ENCODE measurements around the gene FHAD1. TPM values are rescaled to one million over a fixed set of nuclear protein-coding genes. Genes with fewer than 3 reads are reported as not detected.
"Not testable (repeated sequence)": the region's sequence is repeated elsewhere in the genome, so short reads cannot be mapped to it uniquely, and the experiment has no call there.

The FHAD1 gene
- polyA plus RNA-seq, 5 donors, result 1.5 to 4.5 (median 3.8) TPM

DNA sequence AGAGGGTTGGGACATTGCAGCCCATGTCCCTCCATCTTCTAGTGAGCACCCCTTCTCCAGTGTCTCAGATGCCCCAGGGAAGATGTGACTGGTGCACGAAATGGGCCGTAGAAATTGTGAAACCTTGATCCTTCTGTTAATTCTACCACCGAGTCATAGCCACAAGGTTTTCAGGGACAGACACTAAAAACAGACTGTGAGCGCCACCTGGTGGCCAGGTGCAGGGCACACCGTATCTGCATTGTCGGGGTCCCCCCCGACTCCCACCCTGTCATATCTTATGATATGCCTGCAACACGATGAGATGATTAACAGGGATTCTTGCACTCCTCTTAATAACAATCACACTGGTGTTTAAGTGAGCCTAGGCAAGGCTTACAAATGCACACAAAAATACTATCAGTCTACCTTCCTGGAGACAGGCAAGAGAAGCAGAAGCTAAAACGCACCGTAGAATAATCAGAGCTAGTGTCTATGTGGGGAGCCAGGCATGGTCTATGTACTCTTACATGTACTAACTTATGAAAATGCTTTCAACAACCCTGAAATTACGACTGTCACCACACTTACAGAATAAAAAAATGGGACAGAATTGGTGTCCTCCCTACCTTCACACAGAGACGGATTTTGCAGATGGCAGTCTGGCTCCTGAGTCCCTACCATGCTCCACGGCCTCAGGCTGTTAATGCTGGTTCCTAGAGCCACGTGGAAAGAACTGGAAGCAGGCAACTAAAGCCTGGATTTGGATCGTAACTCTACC lies 57.9 kb downstream of the FHAD1 start:
- no peak for DNase-seq

DNA sequence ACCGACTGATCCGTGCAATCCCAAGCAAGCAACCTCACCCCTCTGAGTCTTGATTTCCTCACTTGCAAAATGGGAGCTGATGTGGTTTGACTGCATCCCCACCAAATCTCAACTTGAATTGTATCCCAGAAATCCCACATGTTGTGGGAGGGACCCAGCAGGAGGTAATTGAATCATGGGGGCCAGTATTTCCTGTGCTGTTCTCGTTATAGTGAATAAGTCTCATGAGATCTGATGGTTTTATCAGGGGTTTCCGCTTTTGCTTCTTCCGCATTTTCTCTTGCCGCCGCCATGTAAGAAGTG lies 58.4 kb downstream of the FHAD1 start:
- DNase-seq, result no peak

DNA sequence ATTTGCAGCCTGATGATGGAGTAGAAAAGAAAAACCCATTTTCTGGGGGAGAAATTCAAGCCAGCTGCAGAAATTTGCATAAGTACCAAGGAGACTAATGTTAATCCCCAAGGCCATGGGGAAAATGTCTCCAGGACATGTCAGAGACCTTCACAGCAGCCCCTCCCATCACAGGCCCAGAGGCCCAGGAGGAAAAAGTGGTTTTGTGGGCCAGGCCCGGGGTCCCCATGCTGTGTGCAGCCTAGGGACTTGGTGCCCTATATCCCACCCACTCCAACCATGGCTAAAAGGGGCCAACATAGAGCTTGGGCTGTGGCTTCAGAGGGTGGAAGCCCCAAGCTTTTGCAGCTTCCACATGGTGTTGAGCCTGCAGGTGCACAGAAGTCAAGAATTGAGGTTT lies 59.3 kb downstream of the FHAD1 start:
- DNase-seq, result not testable (repeated sequence)

DNA sequence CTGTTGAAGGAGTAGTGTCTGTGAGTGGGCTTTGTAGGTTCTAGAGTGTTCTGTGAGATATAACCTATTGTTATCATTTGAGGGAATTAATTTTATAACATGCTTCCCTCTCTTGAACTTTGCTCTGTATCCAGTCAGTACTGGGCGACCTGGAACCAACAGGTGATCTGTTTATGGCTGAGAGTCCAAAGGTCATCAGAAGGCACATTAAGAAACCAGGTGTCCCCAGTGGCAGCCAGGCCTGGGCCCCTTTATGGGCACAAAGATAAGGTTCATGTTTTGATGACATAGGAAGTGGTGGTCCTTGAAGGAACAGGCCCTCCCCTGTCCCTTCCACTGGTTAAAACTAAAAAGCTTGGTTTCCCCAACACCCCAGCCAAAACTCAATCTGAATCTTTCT lies 61.1 kb downstream of the FHAD1 start:
- no peak for DNase-seq

DNA sequence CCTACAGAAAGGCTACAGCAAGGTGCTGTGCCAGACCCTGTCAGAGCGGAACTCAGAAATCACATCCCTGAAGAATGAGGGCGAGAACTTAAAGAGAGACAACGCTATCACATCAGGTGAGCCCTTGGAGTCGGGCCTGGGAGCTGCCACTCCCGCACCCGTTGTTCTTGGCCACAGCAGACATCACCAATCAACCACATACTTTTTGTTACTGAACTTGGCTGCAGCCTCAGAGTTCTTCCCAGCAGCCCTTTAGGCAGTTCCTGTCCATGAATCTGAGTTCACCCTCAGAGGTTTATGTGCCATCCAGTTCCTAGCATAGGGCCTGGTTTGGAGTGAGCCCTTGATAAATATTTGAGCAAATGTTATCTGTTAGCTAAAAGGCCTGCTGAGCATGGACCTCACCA lies 61.6 kb downstream of the FHAD1 start:
- no peak for DNase-seq

DNA sequence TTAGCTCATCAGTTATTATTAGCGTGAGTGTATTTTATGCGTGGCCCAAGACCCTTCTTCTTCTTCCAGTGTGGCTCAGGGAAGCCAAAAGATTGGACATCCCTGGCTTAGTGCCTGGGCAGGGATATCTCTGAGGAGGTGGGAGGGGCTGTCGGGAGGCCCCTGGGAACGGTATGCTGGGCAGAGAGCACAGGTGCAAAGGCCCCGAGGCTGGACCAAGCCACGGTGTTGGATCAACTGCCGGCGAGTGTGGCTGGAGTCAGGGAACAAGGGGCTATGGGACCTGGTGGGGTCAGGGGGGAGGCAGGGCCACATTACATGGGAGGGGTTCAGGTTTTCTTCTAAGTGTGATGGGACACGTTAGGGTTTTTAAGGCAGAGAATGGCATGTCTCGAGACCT lies 62.7 kb downstream of the FHAD1 start:
- DNase-seq, result no peak

DNA sequence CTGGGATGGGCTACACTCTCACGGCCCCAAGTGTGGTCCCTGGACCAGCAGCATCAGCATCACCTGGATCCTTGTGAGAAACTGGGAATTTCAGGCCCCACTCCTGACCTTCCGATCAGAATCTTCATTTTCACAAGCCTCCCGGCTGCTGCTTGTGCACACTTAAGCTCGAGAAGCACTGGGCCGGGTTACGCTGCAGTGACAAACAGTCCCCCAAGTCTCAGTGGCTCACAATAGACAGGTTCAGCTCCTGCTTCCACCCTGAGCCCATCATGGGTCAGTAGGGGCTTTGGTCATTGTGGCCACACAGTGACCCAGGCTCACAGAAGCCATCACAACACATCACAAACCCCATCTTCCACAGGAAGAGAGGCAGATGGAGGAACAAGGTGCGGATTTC lies 63.5 kb downstream of the FHAD1 start:
- no peak for DNase-seq

DNA sequence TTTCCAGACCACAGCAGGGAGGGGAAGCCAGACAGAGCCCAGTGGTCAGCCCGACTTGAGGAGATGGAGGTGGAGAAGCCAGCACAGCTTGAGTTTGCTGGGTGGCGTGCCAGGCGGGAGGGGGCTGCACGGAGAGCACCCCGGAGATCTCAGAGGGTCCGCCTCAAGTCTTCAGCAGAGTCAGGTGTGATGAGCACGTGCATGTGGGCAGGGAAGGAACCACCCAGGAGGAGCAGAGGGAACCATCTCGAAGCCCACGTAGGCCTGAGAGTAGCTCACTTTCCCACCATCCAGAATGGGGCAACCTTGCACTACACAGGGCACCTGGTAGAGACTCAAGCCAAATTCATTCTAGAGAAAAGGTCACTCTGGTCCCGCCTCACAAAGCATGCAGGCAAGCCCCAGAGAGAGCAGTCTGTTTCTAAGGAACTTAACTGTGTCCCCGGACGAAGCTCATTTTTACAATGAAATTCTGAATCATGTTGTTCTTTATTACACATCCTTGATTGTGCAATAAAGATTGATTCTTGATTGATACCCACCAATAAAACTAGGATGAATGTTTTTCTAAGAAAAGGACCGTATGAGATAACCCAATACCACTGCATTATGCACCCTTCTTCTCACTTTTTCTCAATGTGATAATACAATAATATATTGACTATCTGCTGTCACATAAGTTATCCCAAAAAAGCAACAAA lies 64.2 kb downstream of the FHAD1 start:
- no peak for DNase-seq

DNA sequence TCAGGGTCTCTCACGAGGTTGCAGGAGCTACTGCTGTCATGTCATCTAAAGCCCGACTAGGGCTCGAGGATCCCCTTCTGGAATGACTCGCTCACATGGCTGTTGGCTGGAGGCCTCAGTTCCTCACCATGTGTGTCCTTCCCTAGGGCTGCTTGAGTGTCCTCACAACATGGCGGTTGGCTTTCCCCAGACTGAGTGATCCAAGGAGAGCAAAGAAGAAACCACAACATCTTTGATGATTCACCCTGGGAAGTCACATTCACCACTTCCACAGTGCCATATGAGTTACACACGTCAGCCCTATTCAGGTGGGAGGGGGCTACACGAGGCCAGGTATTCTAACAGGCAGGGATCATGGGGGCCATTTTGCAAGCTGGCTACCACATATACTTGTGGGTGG lies 64.9 kb downstream of the FHAD1 start:
- DNase-seq, result no peak

DNA sequence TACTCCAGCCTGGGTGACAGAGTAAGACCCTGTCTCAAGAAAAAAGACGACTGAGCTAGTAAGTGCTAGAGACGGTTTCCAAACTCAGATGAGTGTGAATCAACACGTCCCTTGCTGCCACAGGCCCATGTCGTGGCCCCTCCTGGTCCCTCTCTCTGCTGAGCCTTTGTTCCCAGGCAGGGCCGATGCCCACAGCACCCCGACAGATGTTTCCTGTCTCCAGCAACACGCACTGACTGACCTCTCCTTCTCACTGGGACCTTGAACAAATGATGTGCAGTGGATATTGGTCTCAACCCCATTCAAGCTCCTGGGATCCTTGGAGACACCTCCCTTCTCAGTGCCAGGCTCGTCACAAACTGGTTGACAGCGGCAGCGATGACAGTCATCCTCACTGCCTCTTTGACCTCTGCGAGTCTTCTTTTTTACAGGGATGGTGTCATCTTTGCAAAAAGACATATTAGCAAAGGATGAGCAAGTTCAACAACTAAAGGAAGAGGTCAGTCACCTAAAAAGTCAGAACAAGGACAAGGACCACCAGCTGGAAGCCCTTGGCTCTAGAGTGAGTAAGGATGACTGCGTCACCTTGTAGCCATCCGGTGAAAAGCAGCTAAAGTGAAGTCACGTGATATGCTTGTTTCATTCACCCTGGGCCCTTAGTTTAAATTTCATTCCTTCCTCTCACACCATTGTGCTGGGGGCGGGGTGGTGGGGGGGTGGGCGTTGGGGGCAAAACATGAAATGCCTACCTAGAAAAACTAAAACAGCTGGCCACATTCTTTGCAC lies 65.8 kb downstream of the FHAD1 start:
- DNase-seq, result no peak

DNA sequence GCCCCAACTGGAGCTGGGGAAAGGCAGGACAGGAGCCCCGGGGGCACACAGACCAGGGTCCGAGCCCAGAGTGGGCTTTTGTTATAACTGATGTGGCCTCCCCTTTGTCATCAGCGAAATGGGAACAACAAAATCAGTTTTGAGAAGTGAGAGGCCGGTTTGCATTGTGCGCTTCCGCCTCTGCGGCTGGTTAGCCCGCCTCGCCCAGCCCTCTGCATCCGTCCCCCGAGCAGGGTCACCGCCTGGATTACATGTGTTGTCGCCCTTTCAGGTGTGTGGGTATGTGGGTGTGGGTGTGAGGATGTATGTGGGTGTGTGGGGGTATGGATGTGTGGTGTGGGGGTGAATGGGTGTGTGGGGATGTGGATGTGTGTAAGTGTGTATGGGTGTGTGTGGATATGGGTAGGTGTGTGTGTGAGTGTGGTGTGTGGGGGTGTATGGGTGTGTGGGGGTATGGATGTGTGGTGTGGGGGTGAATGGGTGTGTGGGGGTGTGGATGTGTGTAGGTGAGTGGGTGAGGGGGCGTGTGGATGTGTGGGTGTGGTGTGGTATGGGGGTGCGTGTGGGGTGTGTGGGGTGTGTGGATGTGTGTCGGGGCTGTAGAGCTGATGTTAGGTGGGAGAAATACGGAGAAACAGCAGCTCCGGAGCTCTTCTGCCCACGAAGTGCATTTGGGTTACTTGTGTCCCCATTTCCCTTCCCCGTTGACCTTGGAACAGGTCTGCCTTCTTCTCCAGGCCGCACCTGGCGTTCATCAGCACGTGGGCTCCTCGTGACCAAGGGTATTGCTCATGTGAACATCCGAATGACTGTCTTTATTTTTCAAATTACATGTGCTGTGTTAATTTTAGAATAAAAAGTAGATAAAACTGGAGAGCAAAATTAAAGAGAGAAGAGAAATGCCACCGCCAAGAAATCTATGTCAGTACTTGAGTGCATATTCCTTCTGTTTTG lies 67.6 kb downstream of the FHAD1 start:
- no peak for DNase-seq

DNA sequence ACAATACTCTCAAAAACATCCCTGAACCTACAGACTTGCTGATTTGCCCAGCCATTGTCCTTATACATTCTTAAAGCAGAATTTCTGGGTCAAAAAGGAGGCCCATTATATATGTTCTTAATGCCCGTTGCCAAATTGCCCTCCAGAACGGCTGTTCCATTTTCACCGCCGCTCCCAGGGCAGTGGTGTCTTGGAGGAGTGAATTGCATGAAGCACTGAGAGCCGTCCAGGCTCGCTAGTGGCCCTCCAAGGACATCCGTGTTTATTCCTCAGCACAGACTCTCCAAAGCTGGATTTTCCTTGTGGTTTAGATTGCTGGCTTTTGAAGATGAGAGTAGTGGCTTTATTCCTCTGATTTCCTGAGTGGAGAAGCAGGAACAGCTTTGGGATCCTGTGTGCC lies 68.8 kb downstream of the FHAD1 start:
- no peak for DNase-seq

DNA sequence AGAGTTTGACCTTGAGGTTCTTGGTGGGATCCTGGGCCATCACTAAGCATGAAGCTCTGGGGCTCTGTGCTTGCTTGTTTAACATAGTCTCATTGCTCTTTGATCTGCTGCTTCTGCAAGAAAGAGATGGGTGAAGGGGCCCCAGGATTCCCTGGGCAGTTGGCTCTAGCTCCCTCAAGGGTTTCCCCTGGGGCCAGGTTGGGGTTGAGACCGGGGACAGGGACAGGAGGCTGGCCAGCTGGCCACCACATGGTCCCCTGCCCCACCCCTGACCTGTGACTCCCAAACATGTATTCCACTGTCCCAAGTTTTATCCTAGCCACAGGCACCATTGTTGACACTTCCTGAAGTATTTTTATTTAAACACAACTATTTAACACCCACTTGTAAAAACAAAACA lies 69.5 kb downstream of the FHAD1 start:
- DNase-seq, result no peak

DNA sequence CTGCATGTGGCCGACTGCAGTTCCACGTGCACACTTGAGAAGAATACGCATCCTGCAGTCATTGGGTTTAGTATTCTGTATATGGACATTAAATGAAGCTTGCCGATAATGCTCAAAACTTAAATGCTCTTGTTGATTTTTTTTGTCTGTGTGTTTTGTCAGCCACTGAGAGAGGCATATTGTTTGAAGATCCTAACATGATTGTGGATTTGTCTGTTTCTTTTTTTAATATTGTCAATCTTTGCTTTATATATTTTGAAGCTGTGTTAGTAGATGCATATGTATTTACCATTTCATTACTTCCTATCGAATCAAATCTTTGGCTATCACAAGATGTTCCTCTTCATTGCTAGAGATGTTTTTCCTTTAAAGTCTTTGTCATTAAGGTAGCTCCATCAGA lies 73.2 kb downstream of the FHAD1 start:
- no peak for DNase-seq

DNA sequence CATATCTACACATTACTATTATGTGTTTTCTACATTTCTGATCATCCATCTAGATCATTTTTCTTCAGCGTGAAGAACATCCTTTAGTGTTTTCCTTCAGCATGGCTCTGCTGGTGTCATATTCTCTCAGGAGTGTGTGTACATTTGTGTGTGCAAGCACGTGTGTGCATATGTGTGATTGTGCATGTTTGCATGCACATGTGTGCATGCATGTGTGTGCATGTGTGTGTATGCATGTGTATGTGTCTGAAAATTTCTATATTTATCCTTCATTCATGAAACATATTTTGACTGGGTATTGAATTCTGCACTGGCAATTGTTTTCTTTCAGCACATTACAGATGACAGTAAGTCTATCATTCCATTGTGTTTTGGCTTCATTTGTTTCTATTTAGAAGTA lies 74.6 kb downstream of the FHAD1 start:
- no peak for DNase-seq

DNA sequence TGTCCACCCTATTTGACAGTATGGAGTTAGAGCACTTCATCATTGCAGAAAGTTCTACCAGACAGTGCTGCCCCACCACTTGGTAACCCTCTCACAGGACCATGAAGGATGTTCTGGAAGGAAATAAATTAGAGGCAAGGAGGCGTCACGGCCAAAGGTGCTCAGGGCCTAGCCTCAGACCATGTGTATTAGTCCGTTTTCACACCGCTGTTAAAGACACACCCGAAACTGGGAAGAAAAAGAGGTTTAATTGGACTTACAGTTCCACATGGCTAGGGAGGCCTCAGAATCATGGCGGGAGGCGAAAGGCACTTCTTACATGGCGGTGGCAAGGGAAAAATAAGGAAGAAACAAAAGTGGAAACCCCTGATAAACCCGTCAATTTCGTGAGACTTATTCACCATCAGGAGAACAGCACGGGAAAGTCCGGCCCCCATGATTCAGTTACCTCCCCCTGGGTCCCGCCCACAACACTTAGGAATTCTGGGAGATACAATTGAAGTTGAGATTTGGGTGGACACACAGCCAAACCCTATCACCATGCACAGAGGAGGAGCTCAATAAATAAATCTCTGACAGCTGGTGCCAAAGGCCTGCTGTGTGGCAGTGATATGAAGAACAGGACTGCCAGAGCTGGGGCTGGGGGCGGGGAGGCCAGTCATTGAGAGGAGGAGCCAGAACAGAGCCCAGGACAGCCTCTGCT lies 75.8 kb downstream of the FHAD1 start:
- no peak for DNase-seq

DNA sequence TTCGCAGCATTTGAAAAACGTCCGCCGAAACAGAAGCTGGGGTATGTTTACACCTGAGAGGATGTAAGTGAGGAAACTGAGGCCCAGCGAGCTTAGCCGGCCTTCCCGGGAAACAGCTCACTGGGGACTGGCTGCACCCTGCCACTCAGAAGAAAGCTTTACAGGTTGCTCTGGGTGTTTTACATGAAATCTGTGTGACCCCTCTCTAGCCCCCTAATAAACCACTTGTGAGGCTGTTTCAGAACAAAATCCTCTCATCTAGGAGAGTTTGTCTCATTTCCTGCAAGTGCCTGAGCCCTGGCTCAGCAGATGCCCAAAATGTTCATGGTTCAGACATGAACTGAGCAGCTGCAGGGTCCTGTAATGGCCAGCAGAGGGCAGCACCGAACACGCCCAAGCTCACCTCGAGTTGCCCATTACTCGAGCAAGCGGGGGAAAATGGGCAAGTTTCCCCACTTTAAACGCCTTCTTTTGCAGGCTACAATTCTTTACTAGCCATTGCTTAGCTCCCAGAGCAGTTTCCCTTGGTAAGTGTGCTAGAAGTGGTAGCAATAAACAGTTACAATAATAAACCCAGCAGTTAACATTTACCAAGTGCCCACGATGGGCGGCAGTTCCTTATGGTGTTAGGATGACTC lies 76.4 kb downstream of the FHAD1 start:
- DNase-seq, result peak; percentile 59 to 79

DNA sequence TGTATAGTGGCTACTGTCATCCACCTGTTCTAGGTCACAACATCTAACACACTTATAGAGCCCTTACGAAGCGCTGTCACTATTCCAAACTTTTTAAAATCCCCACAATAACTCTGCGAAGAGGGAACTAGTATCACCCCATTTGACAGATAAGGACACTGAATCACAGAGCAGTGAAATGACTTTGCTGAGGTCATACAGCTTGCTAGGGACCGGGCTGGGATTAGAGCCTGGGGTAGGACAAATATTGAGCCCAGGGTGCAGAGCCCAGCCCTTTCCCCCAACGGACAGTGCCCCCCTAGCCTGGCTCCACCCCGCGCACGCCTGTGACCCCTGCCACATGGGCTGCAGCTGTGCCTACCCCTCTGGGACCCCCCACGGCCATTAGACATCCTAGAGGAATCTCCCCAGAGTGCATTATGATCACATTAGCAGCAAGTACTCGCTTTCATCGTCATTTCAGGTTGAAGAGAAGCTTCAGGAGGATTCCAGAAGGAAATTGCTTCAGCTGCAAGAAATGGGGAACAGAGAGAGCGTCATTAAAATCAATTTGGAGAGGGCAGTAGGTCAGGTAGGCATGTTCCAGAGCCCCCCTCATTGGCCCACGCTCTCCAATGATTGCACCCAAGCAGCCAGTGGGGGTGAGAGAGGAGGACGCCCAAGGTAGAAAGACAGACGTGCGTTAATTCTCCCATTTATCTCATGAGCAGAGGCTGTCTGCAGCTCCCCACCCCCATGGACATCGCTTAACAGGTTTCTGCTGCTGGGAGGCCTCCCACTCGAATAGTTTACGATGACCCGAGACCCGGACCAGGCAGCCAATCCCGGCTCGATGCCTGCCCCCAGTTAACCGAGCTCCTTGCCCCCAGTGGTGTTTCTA lies 77.2 kb downstream of the FHAD1 start:
- DNase-seq, result no peak

DNA sequence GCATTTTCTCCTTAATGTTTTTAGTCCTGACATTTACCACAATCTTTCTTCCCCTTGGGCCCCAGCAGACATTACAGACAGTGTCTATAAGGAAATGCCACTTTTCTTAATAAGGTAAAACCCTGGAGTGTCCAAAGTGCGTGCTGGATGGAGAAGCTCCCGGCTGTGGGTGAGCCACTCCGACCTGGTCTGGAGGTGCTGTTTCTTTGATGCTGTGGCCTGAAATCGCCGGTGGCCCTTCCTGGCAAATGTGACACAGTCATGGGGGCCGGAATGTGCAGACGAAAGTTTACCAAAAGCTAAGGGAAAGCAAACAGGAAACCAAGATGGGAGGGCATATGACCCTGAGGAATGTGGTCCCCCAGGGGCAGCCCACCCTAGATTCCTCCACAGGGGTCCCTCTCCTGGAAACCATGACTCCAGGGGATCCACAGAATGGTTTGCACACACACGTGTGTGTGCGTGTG lies 77.9 kb downstream of the FHAD1 start:
- DNase-seq, result no peak
